GM21515 (cell line): ENCODE measurements around the gene SAMD9L.
"Not testable (repeated sequence)": the region's sequence is repeated elsewhere in the genome, so short reads cannot be mapped to it uniquely, and the experiment has no call there.

Experiments
- ATAC-seq: cut with Tn5 transposase; IDR thresholded peaks from one replicate; pipeline ENCODE4 v1.9.1; 2021; ENCODE audit not compliant: unreplicated experiment

The SAMD9L gene

GRCh38 chr7:93146472-93147141 lies 1.6 kb downstream of the SAMD9L start:
- no peak for ATAC-seq

GRCh38 chr7:93146036-93146435 lies 2.1 kb downstream of the SAMD9L start:
- ATAC-seq, result no peak

GRCh38 chr7:93145354-93145753 lies 2.8 kb downstream of the SAMD9L start:
- ATAC-seq, result no peak

DNA sequence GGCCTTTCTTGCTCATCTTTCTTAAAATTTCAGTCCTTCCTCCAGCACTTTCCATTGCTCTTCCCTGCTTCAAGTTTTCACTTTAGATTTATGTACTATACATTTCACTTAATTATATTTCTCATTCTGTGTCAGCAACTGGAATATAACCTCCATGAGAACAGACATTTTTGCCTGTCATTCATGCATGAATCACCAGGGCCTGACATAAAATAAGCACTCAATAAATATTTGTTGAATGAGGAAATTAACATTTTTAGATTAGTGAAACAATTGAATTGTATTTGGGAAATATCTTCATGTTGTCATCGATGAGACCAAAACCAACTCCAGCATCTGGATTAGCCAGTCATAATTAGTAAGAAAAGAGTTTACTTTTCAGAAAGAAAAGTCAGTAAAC lies 6.1 kb downstream of the SAMD9L start:
- no peak for ATAC-seq

- no peak for ATAC-seq
These were observed 7.5 kb downstream of the SAMD9L start for GRCh38 chr7:93140582-93141191.

DNA sequence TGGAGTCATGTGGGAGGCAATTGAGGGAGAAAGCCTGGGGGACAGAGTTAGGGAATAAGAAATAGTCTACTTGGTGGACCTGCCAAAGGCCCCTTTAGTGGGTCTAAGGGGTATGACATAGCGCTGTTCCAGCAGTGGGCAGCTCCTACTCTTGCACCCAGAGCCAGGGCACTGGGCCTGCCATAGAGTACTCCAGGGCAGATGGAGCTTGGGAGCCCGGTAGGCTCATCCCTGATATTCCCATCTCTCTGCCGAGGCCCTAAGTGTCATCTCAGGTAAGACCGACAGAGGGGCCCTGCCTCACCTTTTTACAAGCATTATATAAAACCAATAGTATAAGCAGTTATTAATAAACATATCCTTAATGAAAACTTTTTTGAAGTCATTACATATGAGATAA lies 9.6 kb downstream of the SAMD9L start:
- ATAC-seq, result no peak

- no peak for ATAC-seq
These were observed 15.2 kb downstream of the SAMD9L start for GRCh38 chr7:93133005-93133404.

DNA sequence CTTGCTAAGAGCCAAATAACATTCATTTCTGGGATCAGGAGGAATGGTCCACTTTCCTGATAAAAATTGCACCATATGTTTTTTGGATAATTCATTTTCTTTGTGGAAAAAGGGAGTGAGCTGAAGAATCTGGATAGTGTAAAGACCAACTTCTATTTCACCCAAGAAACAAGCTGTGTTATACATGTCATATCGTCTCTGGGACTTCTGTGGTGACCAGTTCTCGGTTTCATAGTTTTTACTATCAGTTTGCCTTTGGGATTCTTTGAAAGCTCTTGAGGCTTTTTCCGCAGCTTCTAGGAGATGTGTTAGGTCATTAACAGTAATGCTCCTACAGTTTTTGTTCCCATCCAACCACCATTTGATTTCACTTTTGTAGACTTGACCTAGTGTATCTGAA lies 16.0 kb downstream of the SAMD9L start:
- no peak for ATAC-seq

GRCh38 chr7:93126954-93127353 lies 21.2 kb downstream of the SAMD9L start:
- not testable (repeated sequence) for ATAC-seq

DNA sequence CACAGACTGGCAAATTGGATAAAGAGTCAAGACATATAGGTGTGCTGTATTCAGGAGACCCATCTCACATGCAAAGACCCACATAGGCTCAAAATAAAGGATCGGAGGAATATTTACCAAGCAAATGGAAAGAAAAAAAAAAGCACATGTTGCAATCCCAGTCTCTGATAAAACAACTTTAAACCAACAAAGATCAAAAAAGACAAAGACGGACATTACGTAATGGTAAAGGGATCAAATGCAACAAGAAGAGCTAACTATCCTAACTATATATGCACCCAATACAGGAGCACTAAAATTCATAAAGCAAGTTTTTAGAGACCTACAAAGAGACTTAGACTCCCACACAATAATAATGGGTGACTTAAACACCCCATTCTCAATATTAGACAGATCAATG lies 24.7 kb downstream of the SAMD9L start:
- not testable (repeated sequence) for ATAC-seq

GRCh38 chr7:93120592-93121549 lies 27.3 kb downstream of the SAMD9L start:
- ATAC-seq, result no peak

- ATAC-seq, result no peak
These were observed 28.8 kb downstream of the SAMD9L start for GRCh38 chr7:93119191-93119905.

- peak; percentile 100 for ATAC-seq
These were observed 30.2 kb downstream of the SAMD9L start, which contains the start of gene SAMD9 for GRCh38 chr7:93117852-93118530. SAMD9 (minus strand) TSS chr7:93117979; CDS start chr7:93106097, 11,882 bp downstream.

DNA sequence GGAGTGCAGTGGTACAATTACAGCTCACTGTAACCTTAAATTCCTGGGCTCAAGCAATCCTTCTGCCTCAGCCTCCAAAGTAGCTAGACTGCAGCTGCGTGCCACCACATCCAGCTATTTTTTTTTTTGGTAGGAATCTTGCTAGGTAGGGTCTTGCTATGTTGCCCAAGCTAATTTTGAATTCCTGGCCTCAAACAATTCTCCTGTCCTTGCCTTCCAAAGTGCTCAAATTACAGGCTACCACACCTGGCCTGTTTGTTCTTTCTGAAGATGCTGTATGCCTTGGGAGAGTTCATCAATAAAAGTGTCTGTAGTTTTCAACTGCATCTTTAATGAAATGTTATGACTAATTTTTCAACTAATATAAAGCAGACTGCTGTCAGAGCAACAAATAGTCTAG lies 30.9 kb downstream of the SAMD9L start:
- ATAC-seq, result peak; percentile 24

- no peak for ATAC-seq
These were observed 32.4 kb downstream of the SAMD9L start for GRCh38 chr7:93115796-93116195.

GRCh38 chr7:93108003-93108402 lies 40.2 kb downstream of the SAMD9L start:
- no peak for ATAC-seq

- no peak for ATAC-seq
These were observed 50.8 kb downstream of the SAMD9L start for GRCh38 chr7:93097388-93097787.

- ATAC-seq, result peak; percentile 90
These were observed 55.3 kb downstream of the SAMD9L start for GRCh38 chr7:93092757-93093370.
